WTC11 (cell line): ENCODE data around the gene MRC1.

Experiments used
- AR ChIP-seq: fragments of 250-450 bp; sonication (Bioruptor Pico); IDR thresholded peaks from 2 replicates; pipeline ENCODE4 v1.9.0; 2021; ENCODE audit warnings: mild to moderate bottlenecking
- ATF2 ChIP-seq: sonication (generic); formaldehyde crosslinking; IDR thresholded peaks from 2 replicates; pipeline ENCODE4 v1.8.1; 2022; ENCODE audit warnings: low read depth, missing genetic modification reagents, borderline replicate concordance
- CREB1 ChIP-seq: sonication (generic); formaldehyde crosslinking; IDR thresholded peaks from 2 replicates; pipeline ENCODE4 v1.8.0; 2023; ENCODE audit warnings: mild to moderate bottlenecking, missing genetic modification reagents
- CTCF ChIP-seq: fragments of 200-600 bp; IDR thresholded peaks from 2 replicates; pipeline ENCODE4 v1.8.0; 2022; ENCODE audit warnings: antibody characterized with exemption
- E2F1 ChIP-seq: sonication (generic); formaldehyde crosslinking; IDR thresholded peaks from 2 replicates; pipeline ENCODE4 v1.8.0; 2022; ENCODE audit warnings: mild to moderate bottlenecking, missing genetic modification reagents
- ESRRA ChIP-seq: sonication (generic); formaldehyde crosslinking; IDR thresholded peaks from 2 replicates; pipeline ENCODE4 v1.8.1; 2022; ENCODE audit warnings: mild to moderate bottlenecking, missing genetic modification reagents, borderline replicate concordance
- MAX ChIP-seq: sonication (generic); formaldehyde crosslinking; IDR thresholded peaks from 2 replicates; pipeline ENCODE4 v1.8.0; 2022; ENCODE audit warnings: mild to moderate bottlenecking, missing genetic modification reagents
- MLX ChIP-seq: sonication (generic); formaldehyde crosslinking; IDR thresholded peaks from 2 replicates; pipeline ENCODE4 v1.8.1; 2023; ENCODE audit warnings: mild to moderate bottlenecking, missing genetic modification reagents, moderate library complexity
- NFE2L1 ChIP-seq: sonication (generic); formaldehyde crosslinking; IDR thresholded peaks from 2 replicates; pipeline ENCODE4 v1.8.1; 2023; ENCODE audit warnings: missing genetic modification reagents
- NR3C1 ChIP-seq: sonication (generic); formaldehyde crosslinking; conservative IDR thresholded peaks from 2 replicates; pipeline ENCODE4 v1.8.1; 2023; ENCODE audit warnings: low read depth, mild to moderate bottlenecking, missing genetic modification reagents
- USF1 ChIP-seq: sonication (generic); formaldehyde crosslinking; IDR thresholded peaks from 2 replicates; pipeline ENCODE4 v1.8.0; 2022; ENCODE audit warnings: mild to moderate bottlenecking, missing genetic modification reagents
- ZNF423 ChIP-seq: fragments of 250-450 bp; sonication (Bioruptor Pico); IDR thresholded peaks from 2 replicates; pipeline ENCODE4 v2.1.2; 2022; ENCODE audit warnings: mild to moderate bottlenecking, moderate library complexity
- ZNF425 ChIP-seq: fragments of 250-450 bp; sonication (Bioruptor Pico); conservative IDR thresholded peaks from 2 replicates; pipeline ENCODE4 v1.9.0; 2021; ENCODE audit warnings: mild to moderate bottlenecking
- ZNF512 ChIP-seq: sonication (generic); formaldehyde crosslinking; IDR thresholded peaks from 2 replicates; pipeline ENCODE4 v1.8.1; 2022; ENCODE audit warnings: missing genetic modification reagents, borderline replicate concordance

GRCh38 chr10:17872191-17873091, 63.3 kb downstream of the MRC1 start:
- TF ChIP-seq NFE2L1 (CRISPR knock-in tag) (no peak), MAX (CRISPR knock-in tag) (no peak), ESRRA (CRISPR knock-in tag) (no peak), CTCF (no peak), ZNF423 (CRISPR knock-in tag) (no peak), AR (CRISPR knock-in tag) (no peak), USF1 (CRISPR knock-in tag) (no peak), ATF2 (no peak), CREB1 (CRISPR knock-in tag) (no peak), ZNF512 (CRISPR knock-in tag) (no peak), MLX (CRISPR knock-in tag) (no peak), NR3C1 (no peak), ZNF425 (no peak), E2F1 (no peak)
